Neural cell (in vitro differentiated cells): ENCODE measurements around the gene CATSPERB. TPM values are rescaled to one million over a fixed set of nuclear protein-coding genes. Genes with fewer than 3 reads are reported as not detected.

ENCODE experiments used
- H2AFZ ChIP-seq: fragments of 200-600, 300-800 bp; sonication (generic), shearing (Covaris generic); 2 replicates; pipeline ENCODE4 v1.6.0; 2014; ENCODE audit warnings: low read depth, mild to moderate bottlenecking, antibody characterized with exemption, low read length, moderate library complexity
- H3F3A ChIP-seq: fragments of 200-600 bp; shearing (Covaris generic); 2 replicates; pipeline ENCODE4 v1.6.1; 2016; ENCODE audit warnings: mild to moderate bottlenecking, moderate library complexity, mixed read lengths, antibody characterized with exemption, low read length; ENCODE audit not compliant: insufficient read depth, poor library complexity, severe bottlenecking
- H3K27ac ChIP-seq: fragments of 200-600, 300-800 bp; sonication (generic), shearing (Covaris generic); 2 replicates; pipeline ENCODE4 v1.5.1; 2014; ENCODE audit warnings: mild to moderate bottlenecking, low read length, moderate library complexity
- H3K27me3 ChIP-seq: fragments of 300-800, 200-600 bp; sonication (generic), shearing (Covaris generic); 2 replicates; pipeline ENCODE4 v1.6.0; 2014; ENCODE audit warnings: mild to moderate bottlenecking, low read depth, low read length, moderate library complexity; ENCODE audit not compliant: insufficient read depth
- H3K36me3 ChIP-seq: fragments of 300-800, 200-600 bp; sonication (generic), shearing (Covaris generic); 2 replicates; pipeline ENCODE4 v1.5.1; 2014; ENCODE audit warnings: mild to moderate bottlenecking, antibody characterized with exemption, low read length, moderate library complexity; ENCODE audit not compliant: insufficient read depth
- H3K4me2 ChIP-seq: fragments of 300-800, 200-600 bp; sonication (generic), shearing (Covaris generic); 2 replicates; pipeline ENCODE4 v1.6.0; 2014; ENCODE audit warnings: mild to moderate bottlenecking, low read length
- H3K4me3 ChIP-seq: fragments of 300-800, 200-600 bp; sonication (generic), shearing (Covaris generic); 2 replicates; pipeline ENCODE4 v1.5.1; 2014; ENCODE audit warnings: mild to moderate bottlenecking, low read length, moderate library complexity
- H3K79me2 ChIP-seq: fragments of 200-600 bp; shearing (Covaris generic); replicated peaks from 2 replicates; pipeline ENCODE4 v1.6.0; 2014; ENCODE audit warnings: mild to moderate bottlenecking, low read length, moderate library complexity; ENCODE audit not compliant: insufficient read depth
- H3K9ac ChIP-seq: fragments of 300-800, 200-600 bp; sonication (generic), shearing (Covaris generic); 2 replicates; pipeline ENCODE4 v1.6.1; 2016; ENCODE audit warnings: mild to moderate bottlenecking, low read length, mixed read lengths
- H3K9me2 ChIP-seq: fragments of 200-600 bp; shearing (Covaris generic); 2 replicates; pipeline ENCODE4 v1.6.1; 2016; ENCODE audit warnings: mild to moderate bottlenecking, low read length, mixed read lengths; ENCODE audit not compliant: insufficient read depth
- H3K9me3 ChIP-seq: fragments of 200-600, 300-800 bp; sonication (generic), shearing (Covaris generic); 2 replicates; pipeline ENCODE4 v1.6.1; 2016; ENCODE audit warnings: mild to moderate bottlenecking, mixed run types, low read length, moderate library complexity, mixed read lengths
- H4K20me1 ChIP-seq: fragments of 200-600 bp; shearing (Covaris generic); 2 replicates; pipeline ENCODE4 v1.6.1; 2016; ENCODE audit warnings: mild to moderate bottlenecking, mixed run types; ENCODE audit not compliant: insufficient read depth
- CTCF ChIP-seq: fragments of 450-650 bp; IDR thresholded peaks from 2 replicates; pipeline ENCODE4 v1.5.1; 2014; ENCODE audit warnings: antibody characterized with exemption, mild to moderate bottlenecking, moderate library complexity; ENCODE audit not compliant: poor library complexity, severe bottlenecking
- EP300 ChIP-seq: fragments of 450-650 bp; conservative IDR thresholded peaks from 2 replicates; pipeline ENCODE4 v1.6.1; 2014; ENCODE audit warnings: antibody characterized with exemption, mild to moderate bottlenecking, moderate library complexity; ENCODE audit not compliant: poor library complexity, severe bottlenecking
- EZH2 ChIP-seq: fragments of 200-600, 300-800 bp; shearing (Covaris generic), sonication (generic); IDR thresholded peaks from 2 replicates; pipeline ENCODE4 v1.6.1; 2014; ENCODE audit warnings: antibody characterized with exemption, low read length, borderline replicate concordance, mild to moderate bottlenecking; ENCODE audit not compliant: insufficient read depth, poor library complexity, severe bottlenecking
- MXI1 ChIP-seq: fragments of 450-650 bp; conservative IDR thresholded peaks from 2 replicates; pipeline ENCODE4 v1.6.1; 2014; ENCODE audit warnings: antibody characterized with exemption, mild to moderate bottlenecking; ENCODE audit not compliant: poor library complexity, severe bottlenecking
- POLR2AphosphoS5 ChIP-seq: IDR thresholded peaks from 2 replicates; pipeline ENCODE4 v1.6.1; 2012
- RAD21 ChIP-seq: fragments of 450-650 bp; conservative IDR thresholded peaks from 2 replicates; pipeline ENCODE4 v1.6.1; 2014; ENCODE audit warnings: antibody characterized with exemption, mild to moderate bottlenecking, moderate library complexity
- REST ChIP-seq: IDR thresholded peaks from 2 replicates; pipeline ENCODE4 v1.6.1; 2012; ENCODE audit warnings: borderline replicate concordance
- SMC3 ChIP-seq: fragments of 450-650 bp; conservative IDR thresholded peaks from 2 replicates; pipeline ENCODE4 v1.6.1; 2014; ENCODE audit warnings: antibody characterized with exemption, mild to moderate bottlenecking, moderate library complexity; ENCODE audit not compliant: poor library complexity
- TAF1 ChIP-seq: IDR thresholded peaks from 2 replicates; pipeline ENCODE4 v1.6.1; 2012; ENCODE audit warnings: low read depth
- polyA plus RNA-seq: library from polyadenylated mRNA; depleted of rRNA; stranded (reverse); fragments of >200 nt; gene quantifications from 2 replicates; pipeline ENCODE4 v1.2.3, GENCODE V29; 2014

CATSPERB gene
- polyA plus RNA-seq, 1 donor from 2014 or later = not detected

GRCh38 chr14:91545946-91546716, 185.8 kb downstream of the CATSPERB start:
- Histone ChIP-seq H3K79me2 (no peaks in the 10 kb centered on the region), H4K20me1 (no peaks in the 10 kb centered on the region), H2AFZ (no peak overlapping the region), H3K4me2 (no peak overlapping the region), H3F3A (no peaks in the 10 kb centered on the region), H3K4me3 (no peak overlapping the region), H3K27me3 (no peaks in the 10 kb centered on the region), H3K9me3 (no peaks in the 10 kb centered on the region), H3K27ac (no peak overlapping the region), H3K9ac (no peak overlapping the region), H3K9me2 (no peaks in the 10 kb centered on the region), H3K36me3 (no peaks in the 10 kb centered on the region)
- TF ChIP-seq EP300 (no peak), CTCF (no peak), EZH2 (no peak), MXI1 (no peak), TAF1 (no peak), REST (no peak), SMC3 (no peak), RAD21 (no peak), POLR2AphosphoS5 (no peak)

GRCh38 chr14:91545204-91545603, 186.7 kb downstream of the CATSPERB start:
- Histone ChIP-seq H3K9me2 (no peaks in the 10 kb centered on the region), H3F3A (no peaks in the 10 kb centered on the region), H3K4me2 (no peak overlapping the region), H3K27me3 (no peaks in the 10 kb centered on the region), H3K9me3 (no peaks in the 10 kb centered on the region), H2AFZ (no peak overlapping the region), H3K9ac (no peak overlapping the region), H3K27ac (no peak overlapping the region), H3K4me3 (no peak overlapping the region), H4K20me1 (no peaks in the 10 kb centered on the region), H3K36me3 (no peaks in the 10 kb centered on the region), H3K79me2 (no peaks in the 10 kb centered on the region)
- TF ChIP-seq EZH2 (no peak), TAF1 (no peak), CTCF (no peak), POLR2AphosphoS5 (no peak), MXI1 (no peak), SMC3 (no peak), EP300 (no peak), RAD21 (no peak), REST (no peak)
